H9 (cell line): Measurements from ENCODE around the gene LLGL2. TPM values are rescaled to one million over a fixed set of nuclear protein-coding genes. Genes with fewer than 3 reads are reported as not detected.

Source experiments
- DNase-seq: peaks from one replicate; pipeline ENCODE4 v3.0.0-alpha.2; 2017
- H2AFZ ChIP-seq: one replicate; pipeline ENCODE4 v1.6.1; 2013; ENCODE audit warnings: mild to moderate bottlenecking, low read length, control low read depth, moderate library complexity
- H2AK5ac ChIP-seq: 2 replicates; pipeline ENCODE4 v1.6.1; 2013; ENCODE audit warnings: low read length, control low read depth, mixed read lengths; ENCODE audit not compliant: insufficient read length
- H2BK120ac ChIP-seq: one replicate; pipeline ENCODE4 v1.6.1; 2013; ENCODE audit warnings: low read depth, mild to moderate bottlenecking, low read length, control low read depth, inconsistent platforms; ENCODE audit not compliant: poor library complexity, severe bottlenecking
- H2BK12ac ChIP-seq: 2 replicates; pipeline ENCODE4 v1.6.1; 2013; ENCODE audit warnings: low read length, control low read depth, mixed read lengths, low read depth; ENCODE audit not compliant: insufficient read length
- H2BK15ac ChIP-seq: 2 replicates; pipeline ENCODE4 v1.6.1; 2013; ENCODE audit warnings: low read depth, low read length, control low read depth
- H2BK20ac ChIP-seq: one replicate; pipeline ENCODE4 v1.6.1; 2013; ENCODE audit warnings: low read depth, mild to moderate bottlenecking, low read length, control low read depth, inconsistent platforms; ENCODE audit not compliant: poor library complexity, severe bottlenecking
- H2BK5ac ChIP-seq: 2 replicates; pipeline ENCODE4 v1.6.1; 2013; ENCODE audit warnings: low read length, control low read depth, mixed read lengths; ENCODE audit not compliant: insufficient read length
- H3K14ac ChIP-seq: 2 replicates; pipeline ENCODE4 v1.6.1; 2013; ENCODE audit warnings: low read length, control low read depth; ENCODE audit not compliant: insufficient read depth
- H3K18ac ChIP-seq: 2 replicates; pipeline ENCODE4 v1.6.1; 2013; ENCODE audit warnings: low read depth, mild to moderate bottlenecking, mixed read lengths, low read length, control low read depth; ENCODE audit not compliant: insufficient read length
- H3K23ac ChIP-seq: 2 replicates; pipeline ENCODE4 v1.6.1; 2013; ENCODE audit warnings: low read length, control low read depth, mixed read lengths, low read depth; ENCODE audit not compliant: insufficient read length
- H3K23me2 ChIP-seq: 2 replicates; pipeline ENCODE4 v1.6.1; 2013; ENCODE audit warnings: low read depth, mild to moderate bottlenecking, mixed read lengths, low read length, control low read depth; ENCODE audit not compliant: insufficient read length, poor library complexity, severe bottlenecking
- H3K27ac ChIP-seq: 2 replicates; pipeline ENCODE4 v1.5.1; 2013; ENCODE audit warnings: low read length, control low read depth, mixed read lengths, low read depth; ENCODE audit not compliant: insufficient read length
- H3K27me3 ChIP-seq: 2 replicates; pipeline ENCODE4 v1.6.1; 2013; ENCODE audit warnings: low read length, control low read depth, inconsistent platforms; ENCODE audit not compliant: insufficient read depth
- H3K4ac ChIP-seq: 2 replicates; pipeline ENCODE4 v1.6.1; 2013; ENCODE audit warnings: low read depth, mild to moderate bottlenecking, control low read depth, inconsistent platforms, low read length, moderate library complexity
- H3K4me1 ChIP-seq: 2 replicates; pipeline ENCODE4 v1.6.1; 2013; ENCODE audit warnings: low read length, control low read depth, inconsistent platforms; ENCODE audit not compliant: insufficient read depth
- H3K4me2 ChIP-seq: 2 replicates; pipeline ENCODE4 v1.6.1; 2013; ENCODE audit warnings: low read length, control low read depth, mixed read lengths; ENCODE audit not compliant: insufficient read length, insufficient read depth
- H3K56ac ChIP-seq: 2 replicates; pipeline ENCODE4 v1.6.1; 2013; ENCODE audit warnings: low read depth, mild to moderate bottlenecking, mixed read lengths, low read length, control low read depth; ENCODE audit not compliant: insufficient read length
- H3K79me1 ChIP-seq: 2 replicates; pipeline ENCODE4 v1.6.1; 2013; ENCODE audit warnings: low read depth, mild to moderate bottlenecking, moderate library complexity, low read length, control low read depth, inconsistent platforms; ENCODE audit not compliant: insufficient read depth, poor library complexity, severe bottlenecking
- H3K79me2 ChIP-seq: 2 replicates; pipeline ENCODE4 v1.6.1; 2013; ENCODE audit warnings: low read length, control low read depth, inconsistent platforms; ENCODE audit not compliant: insufficient read depth
- H3K9ac ChIP-seq: 2 replicates; pipeline ENCODE4 v1.6.1; 2013; ENCODE audit warnings: low read length, control low read depth, mixed read lengths; ENCODE audit not compliant: insufficient read length; ENCODE audit errors: extremely low read depth
- H3K9me3 ChIP-seq: one replicate; pipeline ENCODE4 v1.6.1; 2013; ENCODE audit warnings: low read depth, low read length, inconsistent platforms; ENCODE audit not compliant: control insufficient read depth
- H3T11ph ChIP-seq: one replicate; pipeline ENCODE4 v1.6.1; 2013; ENCODE audit warnings: mild to moderate bottlenecking, low read length, control low read depth, inconsistent platforms
- H4K20me1 ChIP-seq: one replicate; pipeline ENCODE4 v1.6.1; 2013; ENCODE audit not compliant: control insufficient read depth, insufficient read length, insufficient read depth
- H4K5ac ChIP-seq: 2 replicates; pipeline ENCODE4 v1.6.1; 2013; ENCODE audit warnings: low read depth, mild to moderate bottlenecking, mixed read lengths, low read length, control low read depth; ENCODE audit not compliant: insufficient read length
- H4K8ac ChIP-seq: replicated peaks from 2 replicates; pipeline ENCODE4 v1.6.1; 2013; ENCODE audit warnings: low read length, control low read depth, mixed read lengths, low read depth; ENCODE audit not compliant: insufficient read length
- H4K91ac ChIP-seq: 2 replicates; pipeline ENCODE4 v1.6.1; 2013; ENCODE audit warnings: low read depth, mild to moderate bottlenecking, moderate library complexity, mixed read lengths, low read length, control low read depth; ENCODE audit not compliant: insufficient read length
- H3K27ac Mint-ChIP-seq, 3 experiments: 2 replicates in 2 of 3; 3 replicates in 1 of 3; pipeline ENCODE4 v1.8.0; 2020 to 2021; ENCODE audit warnings: mixed read lengths in 3 of 3, mild to moderate bottlenecking in 1 of 3, moderate library complexity in 1 of 3
- H3K27me3 Mint-ChIP-seq: 2 replicates; pipeline ENCODE4 v1.8.0; 2021; ENCODE audit warnings: low read depth, mild to moderate bottlenecking, moderate library complexity, mixed read lengths
- H3K36me3 Mint-ChIP-seq, 3 experiments: 2 replicates in 2 of 3; 3 replicates in 1 of 3; pipeline ENCODE4 v1.8.0; 2020 to 2021; ENCODE audit warnings: low read depth in 3 of 3, mixed read lengths in 3 of 3; ENCODE audit not compliant: insufficient read depth in 1 of 3
- H3K4me1 Mint-ChIP-seq, 2 experiments: 2 replicates each; pipeline ENCODE4 v1.8.0; 2020; ENCODE audit warnings: mixed read lengths in 2 of 2
- H3K4me3 Mint-ChIP-seq, 2 experiments: 2 replicates in 1 of 2; 3 replicates in 1 of 2; pipeline ENCODE4 v1.8.0; 2020 to 2021; ENCODE audit warnings: mild to moderate bottlenecking in 2 of 2, mixed read lengths in 2 of 2, moderate library complexity in 1 of 2
- H3K9me3 Mint-ChIP-seq, 2 experiments: 2 replicates in 1 of 2; 3 replicates in 1 of 2; pipeline ENCODE4 v1.8.0; 2020; ENCODE audit warnings: mild to moderate bottlenecking in 2 of 2, mixed read lengths in 2 of 2, moderate library complexity in 1 of 2
- CTCF ChIP-seq: fragments of 200-600 bp; sonication (generic); conservative IDR thresholded peaks from 3 replicates; pipeline ENCODE4 v1.8.0; 2021; ENCODE audit warnings: antibody characterized with exemption, mild to moderate bottlenecking
- WGBS: extraction: QIAGEN DNeasy Blood & Tissue Kit; methylation state at CpG from one replicate; pipeline ENCODE4 v1.1.7; 2013; ENCODE audit warnings: missing lambda C conversion rate, low lambda C conversion rate, mixed read lengths; ENCODE audit not compliant: insufficient read length; ENCODE audit errors: extremely low coverage; 5-methylcytosine and 5-hydroxymethylcytosine counted together
- total RNA-seq: library from RNA; stranded (reverse); gene quantifications from 2 replicates; pipeline ENCODE4 v1.2.1, GENCODE V29; 2021

The LLGL2 gene
- total RNA-seq, 1 experiment from 2014 or later: 90.4 TPM

- no peak overlapping the region for H2BK120ac ChIP-seq
- no peak overlapping the region for H2BK20ac ChIP-seq
- peak overlapping the region in 1 of 3 experiments; percentile 85; a peak in 1 of 7 replicates for H3K27ac Mint-ChIP-seq
- H2AK5ac ChIP-seq: no peak overlapping the region
- H4K91ac ChIP-seq: no peak overlapping the region
- H3K27me3 ChIP-seq: no peaks in the 10 kb centered on the region
- H2BK5ac ChIP-seq: no peak overlapping the region
- no peak overlapping the region for H4K8ac ChIP-seq
- no peak overlapping the region for H3K14ac ChIP-seq
- no peak for TF ChIP-seq CTCF
- no peak for DNase-seq
- H4K20me1 ChIP-seq: no peaks in the 10 kb centered on the region
- no peak overlapping the region for H4K5ac ChIP-seq
- H3K27me3 Mint-ChIP-seq: peaks cover 1% of the 10 kb centered on the region; the same call in 1 of the 2 replicates
- H2BK15ac ChIP-seq: no peak overlapping the region
- no peaks in the 10 kb centered on the region for H3K79me2 ChIP-seq
- no peak overlapping the region for H3K4ac ChIP-seq
- H2AFZ ChIP-seq: no peak overlapping the region
- no CpG with 5 or more reads among the region's 13 CpGs for WGBS
- H3K79me1 ChIP-seq: no peaks in the 10 kb centered on the region
- no peak overlapping the region for H3K9ac ChIP-seq
- H3K18ac ChIP-seq: no peak overlapping the region
- H3K23me2 ChIP-seq: no peaks in the 10 kb centered on the region
- H3K4me1 ChIP-seq: no peaks in the 10 kb centered on the region
- H3K4me1 Mint-ChIP-seq: peaks cover 3 to 4% of the 10 kb centered on the region in 2 experiments; a peak in 3 of 4 replicates
- no peak overlapping the region for H3K4me2 ChIP-seq
- no peaks in the 10 kb centered on the region for H3K9me3 ChIP-seq
- peaks cover 2 to 12% (median 4%) of the 10 kb centered on the region in 3 experiments; a peak in 5 of 7 replicates for H3K36me3 Mint-ChIP-seq
- no peak overlapping the region for H3K4me3 Mint-ChIP-seq
- H3K56ac ChIP-seq: no peak overlapping the region
- H3K27ac ChIP-seq: no peak overlapping the region
- no peak overlapping the region for H2BK12ac ChIP-seq
- H3K23ac ChIP-seq: no peak overlapping the region
- H3T11ph ChIP-seq: no peak overlapping the region
- H3K9me3 Mint-ChIP-seq: no peaks in the 10 kb centered on the region
Observed at GRCh38 chr17:75573994-75574393, 48.5 kb downstream of the LLGL2 start.
